Lower leg skin (tissue), 3 donors: ENCODE data around the gene C22orf15.

ENCODE experiments used
- CTCF ChIP-seq, 3 donors: fragments of 450-650 bp; IDR thresholded peaks; one replicate each; pipeline ENCODE4 v1.5.1; 2016; ENCODE audit warnings: antibody characterized with exemption in 3 of 3, mild to moderate bottlenecking in 3 of 3, moderate library complexity in 2 of 3
- POLR2A ChIP-seq, 2 donors: fragments of 450-650 bp; IDR thresholded peaks; one replicate each; pipeline ENCODE4 v1.6.1; 2016 to 2017; ENCODE audit warnings: antibody characterized with exemption in 2 of 2, mild to moderate bottlenecking in 1 of 2, moderate library complexity in 1 of 2

- no peak for TF ChIP-seq CTCF (IDR thresholded peaks at IDR 0.05)
- TF ChIP-seq POLR2A (IDR thresholded peaks at IDR 0.05): no peak
These were observed 8.4 kb upstream of the C22orf15 start, which contains the start of gene VPREB3 for GRCh38 chr22:23754220-23754919.
